ENCODE data around the gene SH2D7. TPM values are rescaled to one million over a fixed set of nuclear protein-coding genes. Genes with fewer than 3 reads are reported as not detected.

Gene SH2D7
- total RNA-seq, 1 experiment from 2014 or later, result not detected

DNA sequence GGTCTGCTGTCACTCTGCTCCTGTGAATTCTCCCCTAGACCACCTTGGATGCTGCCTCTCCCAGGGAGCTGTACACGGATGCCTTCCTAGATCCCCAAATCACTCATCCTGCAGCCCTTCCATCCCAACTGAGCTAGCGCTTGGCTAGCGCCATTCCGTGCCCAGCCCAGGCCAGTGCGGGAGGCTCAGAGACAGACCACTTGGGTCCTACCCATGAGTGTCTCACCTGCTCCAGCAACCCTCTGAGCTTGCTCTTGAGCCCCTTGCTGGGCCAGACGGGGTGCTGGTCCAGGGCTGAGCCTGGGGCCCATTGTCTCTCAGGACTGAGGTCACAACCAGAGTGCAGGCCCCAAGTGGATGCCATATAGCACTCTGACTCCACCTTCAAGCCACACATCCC lies 17.7 kb downstream of the SH2D7 start:
- no peaks in the 10 kb centered on the region for H3K23me2 ChIP-seq (ENCODE audit: insufficient read length, low read depth, low read length, poor library complexity, severe bottlenecking)
- no peaks in the 10 kb centered on the region for H4K20me1 ChIP-seq (ENCODE audit: control insufficient read depth, insufficient read depth, insufficient read length)
- Mint-ChIP-seq H3K4me1 (peaks cover 3 to 11% of the 10 kb centered on the region in 2 experiments; a peak in 2 of 4 replicates), H3K4me3 (no peak overlapping the region), H3K9me3 (no peaks in the 10 kb centered on the region), H3K27ac (no peak overlapping the region), H3K36me3 (ENCODE audit: insufficient read depth in 1 of 3, low read depth in 3 of 3) (peaks cover 4 to 13% (median 6%) of the 10 kb centered on the region in 3 experiments; a peak in 5 of 7 replicates), H3K27me3 (ENCODE audit: low read depth) (no peaks in the 10 kb centered on the region)
- no peak overlapping the region for H3K4me2 ChIP-seq (ENCODE audit: insufficient read depth, insufficient read length, low read length)
- no peak overlapping the region for H3K18ac ChIP-seq (ENCODE audit: insufficient read length, low read depth, low read length)
- H4K5ac ChIP-seq (ENCODE audit: insufficient read length, low read depth, low read length), result no peak overlapping the region
- no peaks in the 10 kb centered on the region for H3K79me2 ChIP-seq (ENCODE audit: insufficient read depth, low read length)
- no peak overlapping the region for H3K9ac ChIP-seq (ENCODE audit: extremely low read depth, insufficient read length, low read length)
- no peak overlapping the region for H3K14ac ChIP-seq (ENCODE audit: insufficient read depth, low read length)
- no peak for DNase-seq
- H3K23ac ChIP-seq (ENCODE audit: insufficient read length, low read depth, low read length), result no peak overlapping the region
- no peak overlapping the region for H3K56ac ChIP-seq (ENCODE audit: insufficient read length, low read depth, low read length)
- H3K79me1 ChIP-seq (ENCODE audit: insufficient read depth, low read depth, low read length, poor library complexity, severe bottlenecking), result no peaks in the 10 kb centered on the region
- no peak overlapping the region for H3K27ac ChIP-seq (ENCODE audit: insufficient read length, low read depth, low read length)
- no peak overlapping the region for H2BK15ac ChIP-seq (ENCODE audit: low read depth, low read length)
- no peak overlapping the region for H2BK12ac ChIP-seq (ENCODE audit: insufficient read length, low read depth, low read length)
- no peak overlapping the region for H3T11ph ChIP-seq (ENCODE audit: low read length)
- no CpG with 5 or more reads among the region's 6 CpGs for WGBS (ENCODE audit: extremely low coverage, insufficient read length, low lambda C conversion rate)
- H2BK20ac ChIP-seq (ENCODE audit: low read depth, low read length, poor library complexity, severe bottlenecking), result no peak overlapping the region
- H3K4me1 ChIP-seq (ENCODE audit: insufficient read depth, low read length), result no peaks in the 10 kb centered on the region; the same call in 1 of the 2 replicates
- no peak overlapping the region for H4K91ac ChIP-seq (ENCODE audit: insufficient read length, low read depth, low read length)
- H2BK5ac ChIP-seq (ENCODE audit: insufficient read length, low read length), result no peak overlapping the region
- H2BK120ac ChIP-seq (ENCODE audit: low read depth, low read length, poor library complexity, severe bottlenecking), result no peak overlapping the region
- H3K4ac ChIP-seq (ENCODE audit: low read depth, low read length), result no peak overlapping the region
- no peaks in the 10 kb centered on the region for H3K9me3 ChIP-seq (ENCODE audit: control insufficient read depth, low read depth, low read length)
- H3K27me3 ChIP-seq (ENCODE audit: insufficient read depth, low read length), result no peaks in the 10 kb centered on the region
- no peak overlapping the region for H4K8ac ChIP-seq (replicated peaks; ENCODE audit: insufficient read length, low read depth, low read length)
- H2AFZ ChIP-seq (ENCODE audit: low read length), result no peak overlapping the region
- H2AK5ac ChIP-seq (ENCODE audit: insufficient read length, low read length), result no peak overlapping the region
- TF ChIP-seq CTCF (conservative IDR thresholded peaks at IDR 0.05), result no peak
